H7 (cell line): ENCODE measurements around the gene SELENOI. TPM values are rescaled to one million over a fixed set of nuclear protein-coding genes. Genes with fewer than 3 reads are reported as not detected.

Experiments used
- DNase-seq: peaks from one replicate; pipeline ENCODE4 v3.0.0; 2012
- H3K27me3 ChIP-seq: 2 replicates; pipeline ENCODE4 v1.6.0; 2011; ENCODE audit warnings: mild to moderate bottlenecking, low read length; ENCODE audit not compliant: control insufficient read depth, insufficient read depth
- H3K36me3 ChIP-seq: replicated peaks from 2 replicates; pipeline ENCODE4 v1.5.1; 2011; ENCODE audit warnings: low read length; ENCODE audit not compliant: control insufficient read depth, insufficient read depth
- H3K4me3 ChIP-seq: 2 replicates; pipeline ENCODE4 v1.5.1; 2011; ENCODE audit warnings: low read depth, mild to moderate bottlenecking, control low read depth, low read length, moderate library complexity; ENCODE audit not compliant: insufficient read depth
- total RNA-seq: library from RNA; depleted of rRNA; stranded (reverse); fragments of >200 nt; shearing (Covaris generic); gene quantifications from 2 replicates; pipeline ENCODE4 v1.2.3, GENCODE V29; 2014

The SELENOI gene
- total RNA-seq, 1 experiment from 2014 or later, result 28.4 TPM

GRCh38 chr2:26396734-26397298, 50.9 kb downstream of the SELENOI start:
- DNase-seq, result no peak
- no peaks in the 10 kb centered on the region for H3K27me3 ChIP-seq
- peaks cover 4% of the 10 kb centered on the region for H3K36me3 ChIP-seq
- H3K4me3 ChIP-seq, result no peak overlapping the region

DNA sequence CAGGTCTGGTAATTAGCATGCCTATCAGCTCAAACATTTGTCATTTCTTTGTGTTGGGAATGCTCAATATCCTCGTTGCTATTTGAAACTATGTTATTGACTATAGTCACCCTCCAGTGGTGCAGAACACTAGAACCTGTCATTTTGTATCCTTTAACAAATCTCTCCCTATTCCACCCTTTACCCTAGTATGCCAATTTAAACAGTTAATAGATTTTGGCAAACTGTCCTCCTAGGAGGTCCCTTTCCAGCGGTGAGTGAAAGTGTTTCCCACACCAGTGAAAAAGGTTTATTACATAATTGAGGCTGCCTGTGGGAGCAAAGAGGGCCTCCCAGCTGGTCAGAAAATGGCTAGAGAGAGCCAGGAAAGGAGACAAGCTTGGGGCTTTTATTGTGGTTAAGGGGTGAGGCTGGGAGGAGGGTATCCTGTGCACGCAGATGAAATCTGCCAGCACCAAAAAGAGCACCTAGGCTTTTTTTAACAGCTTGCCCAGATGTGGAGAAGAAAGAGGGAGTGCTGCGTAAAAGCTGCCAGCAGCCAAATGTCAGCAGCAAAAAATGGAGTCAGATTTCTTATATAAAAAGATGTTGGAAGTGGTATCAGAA, 53.9 kb downstream of the SELENOI start:
- peaks cover 1% of the 10 kb centered on the region; the same call in 1 of the 2 replicates for H3K36me3 ChIP-seq
- H3K27me3 ChIP-seq, result no peaks in the 10 kb centered on the region
- DNase-seq, result no peak

GRCh38 chr2:26400723-26401122, 54.8 kb downstream of the SELENOI start:
- no peaks in the 10 kb centered on the region; the same call in 1 of the 2 replicates for H3K36me3 ChIP-seq
- H3K27me3 ChIP-seq, result no peaks in the 10 kb centered on the region
- DNase-seq, result no peak
- H3K4me3 ChIP-seq, result no peak overlapping the region

More for the DNA sequence above, 53.9 kb downstream of the SELENOI start:
- H3K4me3 ChIP-seq, result no peak overlapping the region

DNA sequence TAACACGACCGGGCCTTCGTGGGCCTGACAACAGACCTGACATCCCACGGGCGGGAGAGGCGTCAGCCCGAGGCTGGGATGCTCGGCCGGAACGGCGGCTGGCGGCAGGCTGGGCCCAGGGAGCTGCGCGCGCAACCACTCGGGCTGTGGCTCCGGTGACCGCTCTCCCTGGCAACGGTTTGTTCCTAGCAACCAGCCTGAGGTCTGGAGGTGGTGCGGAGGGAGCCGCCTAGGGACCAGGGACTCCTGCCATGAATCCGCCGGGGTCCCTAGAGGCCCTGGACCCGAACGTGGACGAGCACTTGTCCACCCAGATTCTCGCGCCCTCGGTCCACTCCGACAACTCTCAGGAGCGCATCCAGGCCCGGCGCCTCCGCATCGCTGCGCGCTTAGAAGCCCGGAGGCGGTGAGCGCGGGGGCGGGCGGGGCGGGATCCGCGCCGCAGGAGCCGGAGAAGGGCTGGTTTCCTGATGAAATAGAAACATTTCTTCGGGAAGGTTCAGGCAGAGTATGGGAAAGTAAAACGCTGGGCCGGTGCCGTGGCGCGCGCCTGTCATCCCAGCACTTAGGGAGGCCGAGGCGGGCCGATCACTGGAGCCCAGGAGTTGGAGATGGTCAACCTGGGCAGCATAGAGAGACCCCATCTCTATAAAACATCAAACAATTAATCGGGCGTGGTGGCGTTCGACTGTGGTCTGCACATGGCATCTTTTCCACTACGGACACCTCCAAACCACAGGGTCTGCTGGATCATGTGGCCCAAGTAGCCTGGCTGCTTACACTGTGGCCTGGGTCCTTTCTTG, 56.0 kb downstream of the SELENOI start, which contains the start of gene DRC1:
TSS of gene DRC1 (plus strand) at position 182 of the 803 bp plus-strand sequence. CDS start at position 252, 70 bp downstream.
- peak; percentile 98 for DNase-seq
- Histone ChIP-seq H3K4me3 (peak within 1 kb of the TSS; percentile 56), H3K27me3 (no peaks in the 10 kb centered on the region), H3K36me3 (no peaks in the 10 kb centered on the region)

GRCh38 chr2:26407526-26407925, 61.6 kb downstream of the SELENOI start:
- DNase-seq, result no peak
- no peaks in the 10 kb centered on the region for H3K27me3 ChIP-seq
- no peaks in the 10 kb centered on the region for H3K36me3 ChIP-seq
- no peak overlapping the region for H3K4me3 ChIP-seq

GRCh38 chr2:26409785-26410184, 63.8 kb downstream of the SELENOI start:
- Histone ChIP-seq H3K4me3 (no peak overlapping the region), H3K36me3 (no peaks in the 10 kb centered on the region), H3K27me3 (no peaks in the 10 kb centered on the region)
- no peak for DNase-seq

- no peaks in the 10 kb centered on the region for H3K27me3 ChIP-seq
- no peaks in the 10 kb centered on the region for H3K36me3 ChIP-seq
- DNase-seq, result no peak
- H3K4me3 ChIP-seq, result no peak overlapping the region
These were observed 64.9 kb downstream of the SELENOI start for GRCh38 chr2:26410764-26411243.

- no peak overlapping the region for H3K4me3 ChIP-seq
- DNase-seq, result no peak
- no peaks in the 10 kb centered on the region for H3K27me3 ChIP-seq
- H3K36me3 ChIP-seq, result no peaks in the 10 kb centered on the region
These were observed 65.5 kb downstream of the SELENOI start for GRCh38 chr2:26411419-26411818.

GRCh38 chr2:26412091-26412673, 66.2 kb downstream of the SELENOI start:
- H3K36me3 ChIP-seq, result no peaks in the 10 kb centered on the region
- DNase-seq, result no peak
- H3K27me3 ChIP-seq, result no peaks in the 10 kb centered on the region
- H3K4me3 ChIP-seq, result no peak overlapping the region

GRCh38 chr2:26414311-26414710, 68.4 kb downstream of the SELENOI start:
- no peak for DNase-seq
- Histone ChIP-seq H3K4me3 (no peak overlapping the region), H3K27me3 (no peaks in the 10 kb centered on the region), H3K36me3 (no peaks in the 10 kb centered on the region)

- DNase-seq, result no peak
- no peaks in the 10 kb centered on the region for H3K36me3 ChIP-seq
- H3K27me3 ChIP-seq, result no peaks in the 10 kb centered on the region
- no peak overlapping the region for H3K4me3 ChIP-seq
These were observed 76.0 kb downstream of the SELENOI start for GRCh38 chr2:26421961-26422360.

GRCh38 chr2:26422947-26423629, 77.1 kb downstream of the SELENOI start:
- Histone ChIP-seq H3K36me3 (no peaks in the 10 kb centered on the region), H3K27me3 (no peaks in the 10 kb centered on the region), H3K4me3 (no peak overlapping the region)
- no peak for DNase-seq

- Histone ChIP-seq H3K4me3 (no peak overlapping the region), H3K36me3 (no peaks in the 10 kb centered on the region), H3K27me3 (no peaks in the 10 kb centered on the region)
- no peak for DNase-seq
These were observed 77.8 kb downstream of the SELENOI start for GRCh38 chr2:26423750-26424149.

DNA sequence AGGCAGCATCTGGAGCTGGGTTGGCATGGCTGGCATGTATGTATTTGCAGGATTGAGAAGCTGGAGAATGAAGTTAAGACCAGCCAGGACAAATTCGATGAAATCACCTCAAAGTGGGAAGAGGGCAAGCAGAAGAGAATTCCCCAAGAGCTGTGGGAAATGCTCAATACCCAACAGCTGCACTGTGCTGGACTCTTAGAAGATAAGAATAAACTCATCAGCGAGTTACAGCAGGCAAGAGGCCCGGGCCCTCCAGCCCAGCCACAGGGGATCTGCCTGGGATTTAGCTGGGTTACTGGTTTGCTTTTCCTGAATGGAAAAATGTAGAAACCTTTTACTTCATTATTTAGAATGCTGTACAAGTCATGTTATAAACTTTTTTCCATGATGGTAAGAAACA, 78.3 kb downstream of the SELENOI start:
- H3K4me3 ChIP-seq, result no peak overlapping the region
- no peak for DNase-seq
- H3K27me3 ChIP-seq, result no peaks in the 10 kb centered on the region
- H3K36me3 ChIP-seq, result no peaks in the 10 kb centered on the region
